GM18873 (cell line): Measurements from ENCODE around the gene NXPH1.
A peak's percentile ranks its signal among the peaks of the same experiment; 100 is the strongest.

ENCODE experiments used
- ATAC-seq: cut with Tn5 transposase; IDR thresholded peaks from one replicate; pipeline ENCODE4 v1.9.1; 2021; ENCODE audit warnings: mild to moderate bottlenecking, moderate library complexity, moderate number of reproducible peaks; ENCODE audit not compliant: unreplicated experiment, low FRiP score

The NXPH1 gene

GRCh38 chr7:8491544-8492489, 58.4 kb downstream of the NXPH1 start:
- ATAC-seq: no peak

GRCh38 chr7:8499128-8499527, 65.7 kb downstream of the NXPH1 start:
- no peak for ATAC-seq

- ATAC-seq: no peak
Observed at GRCh38 chr7:8500286-8500685, 66.9 kb downstream of the NXPH1 start.

GRCh38 chr7:8507566-8507965, 74.2 kb downstream of the NXPH1 start:
- no peak for ATAC-seq

GRCh38 chr7:8509621-8510020, 76.2 kb downstream of the NXPH1 start:
- ATAC-seq: no peak

- ATAC-seq: no peak
Observed at GRCh38 chr7:8511855-8512254, 78.4 kb downstream of the NXPH1 start.

- ATAC-seq: no peak
Observed at GRCh38 chr7:8514781-8515519, 81.5 kb downstream of the NXPH1 start.

GRCh38 chr7:8515640-8516185, 82.3 kb downstream of the NXPH1 start:
- no peak for ATAC-seq

- no peak for ATAC-seq
Observed at GRCh38 chr7:8516976-8517375, 83.6 kb downstream of the NXPH1 start.

- no peak for ATAC-seq
Observed at GRCh38 chr7:8528311-8528710, 94.9 kb downstream of the NXPH1 start.

- no peak for ATAC-seq
Observed at GRCh38 chr7:8531991-8532515, 98.6 kb downstream of the NXPH1 start.

- ATAC-seq: peak; percentile 68
Observed at GRCh38 chr7:8536431-8536830, 103.0 kb downstream of the NXPH1 start.

GRCh38 chr7:8549046-8549445, 115.6 kb downstream of the NXPH1 start:
- ATAC-seq: no peak

- ATAC-seq: no peak
Observed at GRCh38 chr7:8560501-8560900, 127.1 kb downstream of the NXPH1 start.

- ATAC-seq: no peak
Observed at GRCh38 chr7:8561449-8561848, 128.0 kb downstream of the NXPH1 start.

GRCh38 chr7:8564281-8564680, 130.9 kb downstream of the NXPH1 start:
- ATAC-seq: no peak

GRCh38 chr7:8566016-8566415, 132.6 kb downstream of the NXPH1 start:
- no peak for ATAC-seq

GRCh38 chr7:8567626-8568025, 134.2 kb downstream of the NXPH1 start:
- ATAC-seq: no peak

- ATAC-seq: no peak
Observed at GRCh38 chr7:8579661-8580194, 146.3 kb downstream of the NXPH1 start.

GRCh38 chr7:8581842-8582241, 148.4 kb downstream of the NXPH1 start:
- no peak for ATAC-seq

- no peak for ATAC-seq
Observed at GRCh38 chr7:8582728-8583127, 149.3 kb downstream of the NXPH1 start.
